ENCODE measurements around the gene OR2AT4. TPM values are rescaled to one million over a fixed set of nuclear protein-coding genes. Genes with fewer than 3 reads are reported as not detected.

The OR2AT4 gene
- total RNA-seq, 1 donor from 2014 or later, result not detected

DNA sequence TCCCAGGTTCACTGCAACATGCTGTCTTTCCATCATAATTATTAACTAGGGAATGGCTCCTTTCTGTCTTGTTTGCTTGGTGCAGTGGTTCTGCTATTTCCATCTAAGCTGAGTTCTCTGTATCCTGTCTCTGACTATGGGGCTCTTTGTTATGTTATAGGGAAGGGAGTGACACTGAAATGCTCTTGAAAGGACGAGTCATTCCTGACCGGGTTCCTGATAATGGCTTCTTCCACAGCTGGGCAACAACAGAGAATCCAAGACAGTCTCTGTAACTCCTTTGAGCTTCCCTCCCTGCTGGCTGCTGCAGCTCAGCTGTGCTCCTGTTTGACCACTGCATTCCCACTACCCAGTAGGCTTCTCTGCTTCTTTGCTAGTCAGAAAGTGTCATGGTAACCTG lies 24.1 kb downstream of the OR2AT4 start:
- DNase-seq (ENCODE audit: low spot score, unreplicated experiment), result no peak
- Mint-ChIP-seq H3K27me3 (peaks cover 6% of the 10 kb centered on the region), H3K27ac (no peak overlapping the region), H3K9me3 (ENCODE audit: low read depth) (no peaks in the 10 kb centered on the region), H3K36me3 (ENCODE audit: insufficient read depth) (no peaks in the 10 kb centered on the region), H3K4me3 (ENCODE audit: low read depth) (no peak overlapping the region), H3K4me1 (ENCODE audit: low read depth) (peaks cover 6% of the 10 kb centered on the region)
- no peak for TF ChIP-seq CTCF (IDR thresholded peaks at IDR 0.05; ENCODE audit: unreplicated experiment)

GRCh38 chr11:75069473-75069872 lies 27.2 kb downstream of the OR2AT4 start:
- no peak overlapping the region for H3K4me3 Mint-ChIP-seq (ENCODE audit: low read depth)
- no peak for DNase-seq (ENCODE audit: low spot score, unreplicated experiment)
- TF ChIP-seq CTCF (IDR thresholded peaks at IDR 0.05; ENCODE audit: unreplicated experiment), result no peak
- H3K36me3 Mint-ChIP-seq (ENCODE audit: insufficient read depth), result no peaks in the 10 kb centered on the region
- no peak overlapping the region for H3K27ac Mint-ChIP-seq
- H3K27me3 Mint-ChIP-seq, result peaks cover 3% of the 10 kb centered on the region
- H3K9me3 Mint-ChIP-seq (ENCODE audit: low read depth), result peaks cover 4% of the 10 kb centered on the region
- peaks cover 6% of the 10 kb centered on the region for H3K4me1 Mint-ChIP-seq (ENCODE audit: low read depth)

DNA sequence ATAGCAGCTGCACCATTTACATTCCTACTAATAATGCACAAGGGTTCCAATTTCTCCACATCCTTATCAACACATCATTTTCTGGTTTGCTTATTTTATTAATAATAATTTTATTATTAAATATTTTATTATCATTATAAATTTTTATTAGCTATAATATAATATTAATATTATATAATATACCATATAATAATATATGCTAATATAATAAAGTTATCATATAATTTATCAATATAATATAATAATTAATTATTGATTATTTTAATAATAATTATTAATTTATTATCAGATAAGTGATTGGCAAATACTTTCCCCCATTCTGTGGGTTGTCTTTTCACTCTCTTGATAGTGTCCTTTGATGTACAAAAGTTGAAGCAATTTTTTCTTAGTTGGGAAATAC lies 27.7 kb downstream of the OR2AT4 start:
- no peak overlapping the region for H3K4me3 Mint-ChIP-seq (ENCODE audit: low read depth)
- H3K27ac Mint-ChIP-seq, result no peak overlapping the region
- peaks cover 3% of the 10 kb centered on the region for H3K27me3 Mint-ChIP-seq
- no peak for TF ChIP-seq CTCF (IDR thresholded peaks at IDR 0.05; ENCODE audit: unreplicated experiment)
- no peak for DNase-seq (ENCODE audit: low spot score, unreplicated experiment)
- H3K36me3 Mint-ChIP-seq (ENCODE audit: insufficient read depth), result no peaks in the 10 kb centered on the region
- H3K9me3 Mint-ChIP-seq (ENCODE audit: low read depth), result peaks cover 4% of the 10 kb centered on the region
- peaks cover 6% of the 10 kb centered on the region for H3K4me1 Mint-ChIP-seq (ENCODE audit: low read depth)

DNA sequence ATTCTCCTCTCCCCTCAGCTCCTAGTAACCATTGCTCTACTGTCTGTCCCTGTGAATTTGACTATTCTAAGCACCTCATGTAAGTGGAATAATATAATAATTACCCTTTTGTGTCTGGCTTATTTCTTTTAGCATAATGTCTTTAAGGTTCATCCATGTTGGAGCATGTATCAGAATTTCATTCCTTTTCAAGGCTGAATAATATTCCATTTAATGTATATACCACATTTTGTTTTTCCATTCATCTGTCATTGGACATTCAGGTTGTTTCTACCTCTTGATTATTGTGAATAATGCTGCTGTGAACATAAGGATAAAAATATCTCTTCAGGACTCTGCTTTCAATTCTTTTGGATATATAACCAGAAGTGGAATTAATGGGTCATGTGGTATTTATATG lies 28.1 kb downstream of the OR2AT4 start:
- H3K27ac Mint-ChIP-seq, result no peak overlapping the region
- TF ChIP-seq CTCF (IDR thresholded peaks at IDR 0.05; ENCODE audit: unreplicated experiment), result no peak
- H3K4me1 Mint-ChIP-seq (ENCODE audit: low read depth), result peaks cover 6% of the 10 kb centered on the region
- no peak overlapping the region for H3K4me3 Mint-ChIP-seq (ENCODE audit: low read depth)
- peaks cover 4% of the 10 kb centered on the region for H3K9me3 Mint-ChIP-seq (ENCODE audit: low read depth)
- no peaks in the 10 kb centered on the region for H3K36me3 Mint-ChIP-seq (ENCODE audit: insufficient read depth)
- H3K27me3 Mint-ChIP-seq, result peaks cover 3% of the 10 kb centered on the region
- DNase-seq (ENCODE audit: low spot score, unreplicated experiment), result no peak

- Mint-ChIP-seq H3K4me1 (ENCODE audit: low read depth) (no peaks in the 10 kb centered on the region), H3K27me3 (peaks cover 3% of the 10 kb centered on the region), H3K36me3 (ENCODE audit: insufficient read depth) (no peaks in the 10 kb centered on the region), H3K27ac (no peak overlapping the region), H3K9me3 (ENCODE audit: low read depth) (peaks cover 7% of the 10 kb centered on the region), H3K4me3 (ENCODE audit: low read depth) (no peak overlapping the region)
- no peak for TF ChIP-seq CTCF (IDR thresholded peaks at IDR 0.05; ENCODE audit: unreplicated experiment)
- DNase-seq (ENCODE audit: low spot score, unreplicated experiment), result no peak
These were observed 30.6 kb downstream of the OR2AT4 start for GRCh38 chr11:75066061-75066460.
